Fibroblast of gingiva (primary cell): ENCODE data around the gene NCOA6.

Source experiments
- DNase-seq: peaks from one replicate; pipeline ENCODE4 v3.0.0-alpha.2; 2011; ENCODE audit warnings: low read depth

The NCOA6 gene

DNA sequence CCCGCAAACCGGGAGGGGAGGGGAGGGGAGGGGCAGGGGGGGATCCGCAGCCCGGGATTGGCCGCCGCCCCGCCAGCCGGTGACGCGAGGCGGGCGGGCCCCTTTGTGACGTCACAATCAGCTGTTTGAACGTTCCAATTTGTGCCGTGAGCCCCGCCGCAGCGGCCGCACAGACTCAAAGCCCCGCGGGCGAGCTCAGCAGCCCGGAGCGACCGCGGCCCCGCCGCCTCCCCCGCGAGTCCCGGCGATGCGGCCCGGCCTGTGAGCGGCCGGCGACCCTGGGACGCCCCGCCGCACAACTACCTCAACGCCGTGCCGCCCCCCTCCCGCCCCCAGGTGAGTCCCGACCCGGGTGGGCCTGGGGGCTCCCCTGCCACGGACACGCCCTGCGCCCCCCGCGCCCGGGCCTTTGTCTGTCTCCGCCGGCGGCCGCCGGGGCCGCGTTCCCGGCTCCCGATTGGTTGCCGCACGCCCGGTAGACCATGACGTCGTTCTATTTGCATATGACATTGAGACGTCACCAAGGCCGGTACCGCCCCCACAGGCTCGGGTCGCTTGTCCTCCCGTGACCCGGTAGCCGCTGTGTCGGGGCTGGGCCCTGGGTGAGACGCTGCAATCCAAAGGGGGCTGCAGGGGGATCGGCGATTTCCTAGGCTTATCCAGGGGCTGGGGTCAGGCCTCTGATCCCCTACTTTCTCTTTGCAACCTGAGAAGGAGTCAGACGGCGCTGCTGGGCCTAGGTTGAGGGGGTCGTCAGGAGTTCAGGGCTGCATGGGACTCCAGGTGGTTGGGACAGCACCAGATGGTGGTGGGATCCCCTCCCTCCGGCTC is 121.1 kb downstream of the NCOA6 start, which contains the start of gene TP53INP2:
TSS of gene TP53INP2 (plus strand) at position 168 of the 831 bp plus-strand sequence. CDS start 4,396 bp downstream, outside the sequence.
- peak; percentile 92 for DNase-seq

GRCh38 chr20:34703424-34704176 is 121.9 kb downstream of the NCOA6 start:
- no peak for DNase-seq

DNA sequence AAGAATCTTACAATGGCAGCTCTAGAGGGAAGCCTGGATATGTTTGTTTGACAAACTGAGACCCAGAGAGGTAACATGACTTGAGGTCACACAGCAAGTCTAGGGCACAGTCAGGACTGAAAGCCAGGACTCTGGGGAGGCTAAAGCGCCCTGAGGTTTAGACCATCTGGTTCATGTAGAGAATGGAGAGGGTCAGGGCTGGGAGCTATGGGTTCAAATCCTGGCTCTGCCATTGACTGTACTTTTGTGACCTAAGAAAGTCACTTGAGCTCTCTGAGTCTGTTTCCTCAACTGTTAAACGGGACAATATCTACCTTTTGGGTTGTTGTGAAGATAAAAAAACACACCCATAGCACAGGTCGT is 122.4 kb downstream of the NCOA6 start:
- DNase-seq = no peak

GRCh38 chr20:34701405-34702085 is 123.9 kb downstream of the NCOA6 start:
- no peak for DNase-seq

DNA sequence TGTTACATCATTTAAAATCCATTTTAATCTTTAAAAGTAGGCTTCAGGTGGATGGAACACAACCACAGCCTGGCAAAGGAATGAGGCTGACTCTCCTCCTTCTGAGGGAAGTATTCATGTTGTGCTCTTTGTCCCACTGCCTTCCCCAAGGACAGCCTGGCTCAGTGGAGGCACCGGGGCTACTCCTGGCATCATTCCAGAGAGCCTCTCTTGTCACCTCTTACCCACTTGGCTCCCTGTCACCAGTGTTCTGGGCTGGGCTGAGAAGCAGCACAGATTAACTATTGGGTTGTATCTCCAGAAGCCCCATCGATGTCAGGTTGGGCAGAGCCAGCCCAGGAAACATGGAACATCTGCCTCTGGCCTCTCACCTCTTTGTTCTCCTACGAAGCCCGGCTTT is 132.0 kb downstream of the NCOA6 start:
- no peak for DNase-seq

- DNase-seq = no peak
Measured at GRCh38 chr20:34691838-34692237, 133.6 kb downstream of the NCOA6 start.

DNA sequence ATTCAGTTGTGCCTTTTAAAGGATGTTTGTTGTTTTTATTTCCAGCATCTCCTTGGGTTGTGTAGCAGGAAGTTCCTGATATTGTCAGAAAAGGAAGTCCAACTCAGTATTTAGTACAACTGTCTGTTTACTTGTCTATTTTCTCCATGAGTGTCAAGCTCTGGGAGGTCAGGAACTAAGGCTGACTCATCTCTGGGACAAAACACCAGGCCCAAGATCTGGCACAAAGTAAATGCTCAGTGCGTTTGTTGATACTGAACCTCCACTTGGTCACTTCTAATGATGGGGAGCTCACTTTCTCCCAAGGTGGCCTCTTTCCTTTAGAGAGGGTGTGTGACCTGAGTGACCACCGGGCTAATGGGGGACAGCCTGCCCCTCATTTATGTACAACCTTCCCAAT is 136.0 kb downstream of the NCOA6 start:
- DNase-seq = no peak

- no peak for DNase-seq
Measured at GRCh38 chr20:34683667-34684066, 141.8 kb downstream of the NCOA6 start.

- peak; percentile 10 for DNase-seq
Measured at GRCh38 chr20:34680586-34681175, 144.8 kb downstream of the NCOA6 start.

DNA sequence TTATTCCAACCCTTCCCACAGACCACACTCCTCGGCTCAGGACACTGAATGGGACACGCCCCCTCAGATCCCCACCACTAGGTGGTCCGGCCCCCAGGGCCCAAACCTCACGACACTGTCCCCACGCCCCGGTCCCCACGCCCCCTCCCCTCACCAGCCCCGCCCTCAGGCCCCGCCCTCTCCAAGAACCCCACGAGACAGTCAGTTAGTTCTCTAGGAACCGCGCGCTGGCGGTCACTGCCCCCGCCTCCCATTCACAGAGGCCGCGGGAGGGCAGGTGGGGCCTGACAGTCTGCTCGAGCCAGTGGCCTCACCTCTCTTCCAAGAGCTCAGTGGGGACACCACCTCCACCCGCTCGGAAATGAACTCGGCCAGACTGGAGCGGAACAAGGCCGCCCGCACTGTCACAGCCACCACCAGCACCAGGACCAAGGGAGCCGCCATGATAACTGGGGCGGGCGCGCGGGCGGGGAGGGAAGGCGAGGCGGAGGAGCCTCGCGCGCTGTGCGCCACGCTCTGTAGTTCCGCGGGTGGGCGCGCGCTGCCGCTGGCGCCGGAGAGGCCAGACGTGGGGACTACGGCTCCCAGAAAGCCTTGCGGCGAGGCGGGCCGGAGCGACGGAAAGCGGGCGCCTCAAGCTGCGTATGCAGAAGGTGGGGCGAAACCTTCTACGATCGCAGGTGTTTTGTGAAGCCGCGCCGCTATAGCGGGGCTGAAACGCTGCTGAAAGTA is 148.6 kb downstream of the NCOA6 start, which contains the start of gene PIGU:
TSS of gene PIGU (minus strand) at position 451 of the 732 bp plus-strand sequence. CDS start at position 444, 7 bp downstream.
- DNase-seq = peak; percentile 91

GRCh38 chr20:34675993-34676641 is 149.3 kb downstream of the NCOA6 start:
- no peak for DNase-seq

DNA sequence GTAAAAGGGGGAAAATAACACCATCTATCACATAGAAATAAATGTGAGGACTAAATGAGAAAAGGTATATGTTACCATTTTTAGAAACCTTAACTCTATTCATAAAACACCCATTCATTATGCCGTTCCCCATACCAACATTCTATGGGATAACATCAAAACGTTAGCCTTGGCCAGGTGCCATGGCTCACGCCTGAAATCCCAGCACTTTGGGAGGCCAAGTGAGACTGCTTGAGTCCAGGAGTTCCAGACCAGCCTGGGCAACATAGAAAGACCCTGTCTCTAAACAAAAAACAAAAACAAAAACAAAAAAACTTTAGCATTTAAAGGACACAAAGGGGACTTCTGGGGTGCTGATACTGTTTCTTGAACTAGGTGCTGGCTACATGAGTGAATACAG is 149.9 kb downstream of the NCOA6 start:
- no peak for DNase-seq

DNA sequence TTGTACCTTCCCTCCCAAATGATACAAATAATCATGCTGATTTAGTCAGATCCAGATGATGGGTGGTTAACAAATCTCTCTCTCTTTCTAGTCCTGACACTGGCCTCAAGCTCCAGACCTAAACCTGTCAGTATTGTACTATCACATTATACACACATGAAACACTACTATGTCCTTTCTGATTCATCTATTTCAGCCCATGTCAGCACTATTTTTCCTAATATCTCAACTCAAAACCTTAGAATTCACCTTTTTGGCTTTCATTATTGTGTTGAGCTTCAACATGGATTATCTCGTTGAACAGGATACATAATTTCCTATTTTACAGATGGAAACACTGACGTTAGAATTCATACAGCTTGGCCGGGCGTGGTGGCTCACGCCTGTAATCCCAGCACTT is 152.0 kb downstream of the NCOA6 start:
- DNase-seq = no peak

GRCh38 chr20:34669094-34669493 is 156.4 kb downstream of the NCOA6 start:
- DNase-seq = no peak
